ENCODE results near the gene TSSK1B.

GRCh38 chr5:113478691-113479090, 43.9 kb upstream of the TSSK1B start:
- TF ChIP-seq POLR2A (IDR thresholded peaks at IDR 0.05; ENCODE audit: low read depth, low read length), result no peak
- TF ChIP-seq TAF1 (IDR thresholded peaks at IDR 0.05; ENCODE audit: borderline replicate concordance, low read depth, low read length), result no peak

Data from GM12892 (cell line).